Natural killer cell (primary cell): ENCODE measurements around the gene CFAP57. TPM values are rescaled to one million over a fixed set of nuclear protein-coding genes. Genes with fewer than 3 reads are reported as not detected.
A peak's percentile ranks its signal among the peaks of the same experiment; 100 is the strongest.

Experiments
- ATAC-seq, 3 donors: fragments of 150-1000 bp in 2 of 3; fragments of 200-7000 bp in 1 of 3; cut with Tn5 transposase; 1 replicate in 1 of 3; 2 replicates in 2 of 3; pipeline ENCODE4 v1.10.0; 2021; ENCODE audit warnings: mild to moderate bottlenecking in 2 of 3, moderate library complexity in 2 of 3
- DNase-seq, 2 donors: peaks; one replicate each; pipeline versions ENCODE4 v3.0.0 to v3.0.0-alpha.2; 2013 to 2021; ENCODE audit warnings: mixed read lengths in 1 of 2
- H3K27ac ChIP-seq: one replicate; pipeline ENCODE4 v1.5.1; 2013; ENCODE audit warnings: mild to moderate bottlenecking, low read length
- H3K27me3 ChIP-seq: one replicate; pipeline ENCODE4 v1.6.1; 2013; ENCODE audit warnings: low read length; ENCODE audit not compliant: control insufficient read depth, insufficient read depth
- H3K36me3 ChIP-seq: one replicate; pipeline ENCODE4 v1.6.1; 2013; ENCODE audit warnings: low read length; ENCODE audit not compliant: control insufficient read depth, insufficient read depth
- H3K4me1 ChIP-seq: one replicate; pipeline ENCODE4 v1.6.1; 2013; ENCODE audit warnings: low read length; ENCODE audit not compliant: control insufficient read depth, insufficient read depth
- H3K4me3 ChIP-seq: one replicate; pipeline ENCODE4 v1.5.1; 2013; ENCODE audit warnings: low read length
- H3K9me3 ChIP-seq: one replicate; pipeline ENCODE4 v1.6.1; 2013; ENCODE audit warnings: low read length; ENCODE audit not compliant: control insufficient read depth, insufficient read depth
- H3K27ac Mint-ChIP-seq, 2 donors: one replicate each; pipeline ENCODE4 v1.8.0; 2022; ENCODE audit warnings: mild to moderate bottlenecking in 2 of 2, mixed read lengths in 2 of 2, moderate library complexity in 1 of 2
- H3K27me3 Mint-ChIP-seq, 2 donors: one replicate each; pipeline ENCODE4 v1.8.0; 2022; ENCODE audit warnings: low read depth in 2 of 2, mixed read lengths in 2 of 2
- H3K36me3 Mint-ChIP-seq: one replicate; pipeline ENCODE4 v1.8.0; 2022; ENCODE audit warnings: mixed read lengths
- H3K4me1 Mint-ChIP-seq, 2 donors: one replicate each; pipeline ENCODE4 v1.8.0; 2022; ENCODE audit warnings: mixed read lengths in 2 of 2
- H3K4me3 Mint-ChIP-seq: one replicate; pipeline ENCODE4 v1.8.0; 2022; ENCODE audit warnings: mild to moderate bottlenecking, moderate library complexity, mixed read lengths
- H3K9me3 Mint-ChIP-seq, 2 donors: one replicate each; pipeline ENCODE4 v1.8.0; 2022; ENCODE audit warnings: mixed read lengths in 2 of 2
- CTCF ChIP-seq: fragments of 200-600 bp; IDR thresholded peaks from one replicate; pipeline ENCODE4 v1.8.0; 2022; ENCODE audit warnings: antibody characterized with exemption
- WGBS: methylation state at CpG from one replicate; pipeline ENCODE4 v1.1.7; 2013; ENCODE audit warnings: missing lambda C conversion rate; ENCODE audit not compliant: insufficient coverage; 5-methylcytosine and 5-hydroxymethylcytosine counted together
- intact Hi-C: fragments of 100-400 bp; cut with micrococcal nuclease; formaldehyde crosslinking; loops from one replicate; pipeline ENCODE4 v1.14.2; 2022
- total RNA-seq, 4 donors: library from RNA; stranded (reverse); fragments of 120-200 nt in 1 of 4; gene quantifications; one replicate each; pipeline versions ENCODE4 v1.2.3 to v1.2.4, GENCODE V29; 2013 to 2022

The CFAP57 gene
- under 1 TPM in 1 of 3 donors, not detected in 2; 0.19 TPM for total RNA-seq
- 0.16 TPM for total RNA-seq (2013)

GRCh38 chr1:43171876-43172526 lies at the start of gene CFAP57, which contains the start of gene EBNA1BP2:
CFAP57 (plus strand) TSS chr1:43172330; CDS start chr1:43172754, 424 bp downstream.
EBNA1BP2 (minus strand) TSS chr1:43172290; CDS start chr1:43172118, 172 bp downstream.
- Mint-ChIP-seq H3K9me3 (no peaks in the 10 kb centered on the region), H3K36me3 (peaks cover 5% of the 10 kb centered on the region), H3K27me3 (peaks cover 15 to 16% of the 10 kb centered on the region in 2 donors), H3K27ac (peak within 1 kb of the TSS; percentile 88 to 95), H3K4me1 (peaks cover 19 to 23% of the 10 kb centered on the region in 2 donors), H3K4me3 (peak within 1 kb of the TSS; percentile 99)
- Histone ChIP-seq H3K4me3 (peak within 1 kb of the TSS; percentile 86), H3K36me3 (peaks cover 27% of the 10 kb centered on the region), H3K27ac (peak within 1 kb of the TSS; percentile 60), H3K9me3 (no peaks in the 10 kb centered on the region), H3K27me3 (peaks cover 2% of the 10 kb centered on the region), H3K4me1 (peaks cover 13% of the 10 kb centered on the region)
- DNase-seq (peak; percentile 86 to 97), ATAC-seq (peak; percentile 81 to 85 (median 85))
- under 1% methylated on average over 45 of the region's 45 CpGs for WGBS
- TF ChIP-seq CTCF = no peak
- intact Hi-C loops = loop anchor here (2.0 kb wide), 1 partner anchor 405 kb away; the partner anchor contains the start of genes C1orf50 and P3H1

DNA sequence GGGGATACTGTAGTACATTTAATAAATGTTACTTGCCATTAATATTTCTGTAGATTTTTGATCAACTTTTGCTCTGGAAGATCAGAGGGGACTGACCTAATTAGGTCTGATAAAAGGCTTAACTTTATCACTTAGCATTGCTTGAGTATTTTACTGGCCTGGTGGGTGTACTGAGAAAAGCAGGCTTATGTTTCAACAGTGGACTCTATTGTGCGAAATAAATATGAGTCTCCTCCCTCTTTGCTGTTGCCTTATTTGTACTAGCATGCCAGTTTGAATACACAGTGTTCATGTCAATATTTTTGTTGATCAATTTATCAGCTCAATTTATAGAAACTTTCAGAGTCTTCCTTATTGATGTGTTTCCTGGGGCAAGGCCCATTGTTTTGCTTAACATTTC lies 49.1 kb upstream of the CFAP57 start:
- Mint-ChIP-seq H3K4me3 (no peak overlapping the region), H3K36me3 (no peaks in the 10 kb centered on the region), H3K27me3 (peaks cover 21 to 34% of the 10 kb centered on the region in 2 donors), H3K4me1 (no peaks in the 10 kb centered on the region), H3K27ac (no peak overlapping the region), H3K9me3 (no peaks in the 10 kb centered on the region)
- no peaks in the 10 kb centered on the region for H3K4me1 ChIP-seq
- H3K9me3 ChIP-seq = no peaks in the 10 kb centered on the region
- H3K27me3 ChIP-seq = no peaks in the 10 kb centered on the region
- TF ChIP-seq CTCF = no peak
- intact Hi-C loops = no loop called here
- DNase-seq (no peak), ATAC-seq (no peak)
- H3K27ac ChIP-seq = no peak overlapping the region
- WGBS = 83% methylated on average over 1 of the region's 1 CpG
- H3K4me3 ChIP-seq = no peak overlapping the region
- H3K36me3 ChIP-seq = no peaks in the 10 kb centered on the region

DNA sequence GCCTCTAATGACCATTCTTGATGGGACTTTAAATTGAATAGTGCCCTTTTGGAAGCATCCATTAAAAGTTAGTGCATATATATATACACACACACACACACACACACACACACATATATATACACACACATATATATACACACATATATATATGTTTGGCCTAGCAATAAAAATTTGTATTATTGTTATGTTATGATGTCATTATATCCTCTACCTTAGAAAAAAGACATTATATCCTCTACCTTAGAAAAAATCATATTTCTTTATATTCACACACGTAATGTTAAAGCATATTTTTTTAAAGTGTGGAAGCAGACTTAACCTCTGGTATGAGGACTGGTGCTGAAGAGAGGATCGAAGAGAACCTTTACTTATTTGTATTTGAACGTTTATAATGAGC lies 43.3 kb upstream of the CFAP57 start:
- no peaks in the 10 kb centered on the region for H3K36me3 Mint-ChIP-seq
- 75% methylated on average over 1 of the region's 3 CpGs for whole genome bisulfite sequencing
- no peak overlapping the region for H3K27ac ChIP-seq
- DNase-seq (no peak), ATAC-seq (no peak)
- peaks cover 17 to 32% of the 10 kb centered on the region in 2 donors for H3K27me3 Mint-ChIP-seq
- intact Hi-C loops = no loop called here
- H3K4me3 Mint-ChIP-seq = no peak overlapping the region
- H3K9me3 Mint-ChIP-seq = no peaks in the 10 kb centered on the region
- H3K4me1 ChIP-seq = no peaks in the 10 kb centered on the region
- H3K9me3 ChIP-seq = no peaks in the 10 kb centered on the region
- H3K27ac Mint-ChIP-seq = no peak overlapping the region
- H3K4me3 ChIP-seq = no peak overlapping the region
- H3K27me3 ChIP-seq = no peaks in the 10 kb centered on the region
- H3K4me1 Mint-ChIP-seq = no peaks in the 10 kb centered on the region
- no peak for TF ChIP-seq CTCF
- H3K36me3 ChIP-seq = no peaks in the 10 kb centered on the region

GRCh38 chr1:43129426-43129825 lies 42.7 kb upstream of the CFAP57 start:
- no peaks in the 10 kb centered on the region for H3K36me3 Mint-ChIP-seq
- H3K27me3 ChIP-seq = no peaks in the 10 kb centered on the region
- no peak for TF ChIP-seq CTCF
- no peaks in the 10 kb centered on the region for H3K9me3 ChIP-seq
- no peaks in the 10 kb centered on the region for H3K36me3 ChIP-seq
- no peak overlapping the region for H3K27ac Mint-ChIP-seq
- no peaks in the 10 kb centered on the region for H3K4me1 ChIP-seq
- 92% methylated on average over 5 of the region's 5 CpGs for WGBS
- intact Hi-C loops = no loop called here
- H3K4me1 Mint-ChIP-seq = no peaks in the 10 kb centered on the region
- no peak overlapping the region for H3K4me3 ChIP-seq
- H3K27me3 Mint-ChIP-seq = peaks cover 19 to 29% of the 10 kb centered on the region in 2 donors
- H3K4me3 Mint-ChIP-seq = no peak overlapping the region
- no peak overlapping the region for H3K27ac ChIP-seq
- no peaks in the 10 kb centered on the region for H3K9me3 Mint-ChIP-seq
- DNase-seq (no peak), ATAC-seq (no peak)
